Muscle layer of duodenum (tissue), 2 donors: Measurements from ENCODE around the gene ACIN1.

Experiments used
- H3K27ac ChIP-seq: one replicate; pipeline ENCODE4 v1.7.0; 2013; ENCODE audit warnings: mild to moderate bottlenecking, low read length
- H3K27me3 ChIP-seq: one replicate; pipeline ENCODE4 v1.7.0; 2013; ENCODE audit warnings: low read depth, mild to moderate bottlenecking, control low read depth, low read length
- H3K36me3 ChIP-seq, 2 donors: one replicate each; pipeline ENCODE4 v1.7.0; 2013; ENCODE audit warnings: low read length in 2 of 2, control low read depth in 1 of 2, mild to moderate bottlenecking in 1 of 2; ENCODE audit not compliant: insufficient read depth in 2 of 2, control insufficient read depth in 1 of 2
- H3K4me1 ChIP-seq, 2 donors: one replicate each; pipeline ENCODE4 v1.7.0; 2013; ENCODE audit warnings: low read length in 2 of 2, mild to moderate bottlenecking in 2 of 2, control low read depth in 1 of 2, moderate library complexity in 1 of 2; ENCODE audit not compliant: insufficient read depth in 2 of 2, control insufficient read depth in 1 of 2
- H3K4me3 ChIP-seq, 2 donors: one replicate each; pipeline ENCODE4 v1.7.0; 2013; ENCODE audit warnings: low read length in 2 of 2, low read depth in 1 of 2, mild to moderate bottlenecking in 1 of 2
- H3K9me3 ChIP-seq, 2 donors: one replicate each; pipeline ENCODE4 v1.7.0; 2013; ENCODE audit warnings: low read length in 2 of 2, control low read depth in 1 of 2, mild to moderate bottlenecking in 1 of 2; ENCODE audit not compliant: control insufficient read depth in 1 of 2
- donor health status: healthy.

The ACIN1 gene

GRCh38 chr14:23071921-23072539 lies 22.9 kb downstream of the ACIN1 start:
- no peaks in the 10 kb centered on the region for H3K9me3 ChIP-seq
- peak overlapping the region; percentile 91 for H3K27ac ChIP-seq
- H3K27me3 ChIP-seq = no peaks in the 10 kb centered on the region
- H3K4me3 ChIP-seq = peak overlapping the region; percentile 75 to 90
- peaks cover 19 to 38% of the 10 kb centered on the region in 2 donors for H3K4me1 ChIP-seq
- peaks cover 46 to 52% of the 10 kb centered on the region in 2 donors for H3K36me3 ChIP-seq

- Histone ChIP-seq H3K27me3 (no peaks in the 10 kb centered on the region), H3K9me3 (no peaks in the 10 kb centered on the region), H3K27ac (peak overlapping the region; percentile 91), H3K4me3 (peak overlapping the region; percentile 75 to 90), H3K36me3 (peaks cover 48 to 55% of the 10 kb centered on the region in 2 donors), H3K4me1 (peaks cover 19 to 38% of the 10 kb centered on the region in 2 donors)
Observed at GRCh38 chr14:23071244-23071920, 23.6 kb downstream of the ACIN1 start.

DNA sequence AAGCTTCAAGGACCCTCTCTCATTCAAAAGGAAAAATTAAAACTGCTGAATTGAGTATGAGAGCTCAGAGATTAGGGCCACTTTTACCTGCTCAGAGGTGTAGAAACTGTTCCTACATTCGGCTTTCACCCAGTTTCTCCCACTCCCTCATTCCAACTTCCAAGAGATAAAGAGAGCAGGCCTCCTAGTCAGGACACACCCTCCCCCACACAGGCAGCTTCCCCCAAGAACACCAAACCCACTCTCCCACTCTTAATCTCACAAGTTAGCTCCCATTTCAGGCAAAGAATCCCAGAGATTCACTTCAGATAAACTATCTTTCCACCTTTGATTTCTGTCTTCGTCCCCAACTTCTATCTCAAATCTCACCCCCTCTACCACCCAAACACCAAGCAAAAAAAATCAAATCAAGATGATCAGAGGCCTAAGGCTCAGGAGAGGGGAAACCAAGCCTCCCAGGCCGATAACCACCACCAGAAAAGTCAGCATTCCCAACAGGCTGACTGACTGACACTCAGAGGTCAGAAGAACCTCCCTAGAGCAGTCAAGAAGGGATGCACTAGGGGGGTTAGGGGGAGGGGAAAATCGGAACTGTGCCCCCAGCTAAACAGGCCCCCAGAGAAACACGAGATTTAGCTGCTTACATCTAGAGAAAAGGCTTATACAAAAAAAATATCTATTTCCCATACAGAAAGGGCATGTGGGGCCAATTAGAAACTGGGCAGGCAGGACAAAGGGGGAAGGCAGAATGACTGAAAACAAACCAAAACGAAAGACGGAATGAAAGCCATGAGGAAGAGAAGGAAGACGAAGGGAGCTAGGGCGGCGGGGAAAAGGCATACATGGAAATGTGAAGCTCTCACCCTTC lies 24.4 kb downstream of the ACIN1 start:
- Histone ChIP-seq H3K4me3 (peak overlapping the region; percentile 75 to 90), H3K4me1 (peaks cover 19 to 38% of the 10 kb centered on the region in 2 donors), H3K27ac (peak overlapping the region; percentile 91), H3K9me3 (no peaks in the 10 kb centered on the region), H3K36me3 (peaks cover 50 to 55% of the 10 kb centered on the region in 2 donors), H3K27me3 (no peaks in the 10 kb centered on the region)

DNA sequence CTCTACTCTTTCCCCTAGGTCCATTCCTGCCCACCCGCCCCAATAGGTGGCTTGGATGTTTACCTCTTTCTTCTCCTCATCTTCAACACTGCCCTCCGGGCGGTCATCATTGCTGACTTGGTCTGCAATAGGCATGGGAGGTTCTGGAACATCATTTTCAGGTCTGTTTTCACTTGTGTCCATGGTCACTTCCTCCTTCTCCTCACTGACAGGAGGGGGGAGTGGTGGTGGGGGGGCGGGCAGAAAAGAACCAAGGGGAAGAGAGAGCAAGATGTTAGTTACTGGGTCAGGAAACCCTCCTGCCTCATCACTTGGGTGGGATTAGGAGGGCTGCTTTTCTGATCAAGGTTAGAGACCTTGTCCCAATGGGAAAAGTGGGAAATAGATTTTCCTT lies 25.5 kb downstream of the ACIN1 start:
- Histone ChIP-seq H3K36me3 (peaks cover 47 to 49% of the 10 kb centered on the region in 2 donors), H3K4me1 (peaks cover 19 to 38% of the 10 kb centered on the region in 2 donors), H3K4me3 (no peak overlapping the region), H3K9me3 (no peaks in the 10 kb centered on the region), H3K27ac (no peak overlapping the region), H3K27me3 (no peaks in the 10 kb centered on the region)

DNA sequence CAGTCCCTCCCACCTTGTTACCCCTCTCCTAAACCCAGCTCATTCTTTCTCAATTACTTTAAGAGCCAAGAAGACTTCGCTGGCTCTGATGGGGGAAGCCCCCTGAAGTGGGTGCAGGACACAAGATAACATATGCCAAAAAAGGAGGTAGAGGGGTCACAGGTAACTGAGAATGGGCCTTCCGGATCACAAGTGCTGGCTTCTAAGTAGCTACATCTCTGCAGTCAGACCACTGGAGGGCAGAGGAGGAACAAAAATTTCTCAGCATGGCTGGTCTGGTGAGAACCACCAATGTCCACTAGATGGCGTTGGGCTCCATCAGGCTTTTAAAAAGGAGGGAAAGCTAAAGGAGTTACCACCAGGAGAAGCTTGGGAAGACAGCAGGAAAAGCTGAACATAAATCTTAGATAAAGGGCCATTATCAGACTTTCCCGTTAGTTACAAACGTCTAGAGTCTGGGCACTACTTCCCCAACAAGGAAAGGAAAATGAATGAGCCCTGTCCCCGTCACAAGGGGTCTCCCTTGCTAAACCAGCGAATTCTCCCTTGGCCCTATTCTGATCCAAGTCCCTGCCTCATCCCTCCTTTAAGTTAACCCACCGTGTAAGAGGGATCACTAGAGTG lies 26.0 kb downstream of the ACIN1 start:
- Histone ChIP-seq H3K27me3 (no peaks in the 10 kb centered on the region), H3K36me3 (peaks cover 50 to 51% of the 10 kb centered on the region in 2 donors), H3K4me3 (no peak overlapping the region), H3K27ac (no peak overlapping the region), H3K4me1 (peaks cover 19 to 38% of the 10 kb centered on the region in 2 donors), H3K9me3 (no peaks in the 10 kb centered on the region)

- H3K9me3 ChIP-seq = no peaks in the 10 kb centered on the region
- H3K36me3 ChIP-seq = peaks cover 56 to 57% of the 10 kb centered on the region in 2 donors
- H3K4me1 ChIP-seq = peaks cover 19 to 38% of the 10 kb centered on the region in 2 donors
- H3K27ac ChIP-seq = no peak overlapping the region
- no peaks in the 10 kb centered on the region for H3K27me3 ChIP-seq
- H3K4me3 ChIP-seq = no peak overlapping the region
Observed at GRCh38 chr14:23067847-23068788, 26.8 kb downstream of the ACIN1 start.

- Histone ChIP-seq H3K9me3 (no peaks in the 10 kb centered on the region), H3K4me3 (no peak overlapping the region), H3K27ac (no peak overlapping the region), H3K4me1 (peaks cover 19 to 39% of the 10 kb centered on the region in 2 donors), H3K36me3 (peaks cover 57 to 59% of the 10 kb centered on the region in 2 donors), H3K27me3 (no peaks in the 10 kb centered on the region)
Observed at GRCh38 chr14:23066855-23067744, 27.8 kb downstream of the ACIN1 start.

DNA sequence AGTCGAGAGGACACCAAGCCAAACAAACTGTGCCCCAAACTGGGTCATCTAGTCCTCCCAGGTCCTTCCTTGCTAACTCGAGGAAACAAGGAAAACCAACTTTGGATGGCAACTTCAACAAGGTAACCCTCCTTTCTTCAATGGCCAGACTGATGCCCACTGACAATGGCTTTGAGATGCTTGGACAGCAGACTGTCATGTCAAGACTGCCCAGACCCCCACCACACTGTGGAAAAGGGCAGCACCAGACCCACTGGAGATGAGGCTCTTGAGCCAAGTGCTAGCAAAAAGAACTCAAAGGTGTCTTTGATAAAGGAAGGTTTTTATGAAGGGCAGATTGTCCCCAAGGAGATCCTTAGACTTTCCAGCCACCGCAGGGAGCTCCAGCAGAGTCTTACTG lies 28.6 kb downstream of the ACIN1 start:
- Histone ChIP-seq H3K4me1 (peaks cover 13 to 35% of the 10 kb centered on the region in 2 donors), H3K9me3 (no peaks in the 10 kb centered on the region), H3K36me3 (peaks cover 58 to 64% of the 10 kb centered on the region in 2 donors), H3K4me3 (no peak overlapping the region), H3K27me3 (no peaks in the 10 kb centered on the region), H3K27ac (no peak overlapping the region)

DNA sequence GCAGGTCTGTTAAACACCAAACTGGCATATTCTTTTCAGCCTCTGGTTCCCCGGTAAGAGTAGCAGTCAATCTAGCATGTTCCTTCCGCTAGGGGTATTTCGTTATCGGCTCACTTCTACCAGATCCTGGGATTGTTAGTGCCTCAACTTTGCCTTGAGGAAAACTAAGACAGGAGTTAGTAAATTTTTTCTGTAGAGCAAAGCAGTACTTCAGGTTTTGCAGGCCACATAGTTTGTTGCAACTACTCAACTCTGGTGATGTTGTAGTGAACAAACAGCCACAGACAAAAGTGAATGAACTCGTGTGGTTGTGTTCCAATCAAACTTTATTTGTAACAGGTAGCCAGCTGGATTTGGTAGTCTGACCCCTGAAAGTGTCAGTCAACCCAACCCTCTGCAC lies 31.3 kb downstream of the ACIN1 start:
- Histone ChIP-seq H3K27me3 (no peaks in the 10 kb centered on the region), H3K36me3 (peaks cover 78 to 84% of the 10 kb centered on the region in 2 donors), H3K27ac (no peak overlapping the region), H3K4me1 (peaks cover 4 to 14% of the 10 kb centered on the region in 2 donors), H3K4me3 (no peak overlapping the region), H3K9me3 (no peaks in the 10 kb centered on the region)
